OCI-LY3 (cell line): ENCODE results near the gene FUS.

Source experiments
- CTCF ChIP-seq: fragments of 200-600, 300-600 bp; sonication (generic); IDR thresholded peaks from 2 replicates; pipeline ENCODE4 v1.5.1; 2014; ENCODE audit warnings: antibody characterized with exemption, low read length, low read depth
- EZH2phosphoT487 ChIP-seq: fragments of 200-600 bp; shearing (Covaris generic); IDR thresholded peaks from 2 replicates; pipeline ENCODE4 v1.6.1; 2018; ENCODE audit warnings: antibody characterized with exemption, mixed run types, low read depth

- no peak for TF ChIP-seq CTCF
- no peak for TF ChIP-seq EZH2phosphoT487
These were observed 13.1 kb downstream of the FUS start for GRCh38 chr16:31192856-31193642.
